ENCODE data around the gene IQSEC1. TPM values are rescaled to one million over a fixed set of nuclear protein-coding genes. Genes with fewer than 3 reads are reported as not detected.

Gene IQSEC1
- total RNA-seq, 1 experiment from 2014 or later: 13.0 TPM

- Histone ChIP-seq H3K9me3 (ENCODE audit: low read depth, low read length, poor library complexity, severe bottlenecking) (no peaks in the 10 kb centered on the region), H3K27ac (ENCODE audit: low read depth, low read length, poor library complexity, severe bottlenecking) (no peak overlapping the region), H3K4me1 (ENCODE audit: insufficient read depth, low read length, poor library complexity, severe bottlenecking) (no peaks in the 10 kb centered on the region), H3K27me3 (replicated peaks; ENCODE audit: insufficient read depth, low read depth, low read length, poor library complexity) (peaks cover 17% of the 10 kb centered on the region), H3K36me3 (ENCODE audit: insufficient read depth, low read length, poor library complexity, severe bottlenecking) (no peaks in the 10 kb centered on the region), H3K4me3 (ENCODE audit: low read depth, low read length, poor library complexity, severe bottlenecking) (no peak overlapping the region)
- BruUV-seq (replicated peaks): no TSS peak
- intact Hi-C loops (cut with micrococcal nuclease; ENCODE audit: unreplicated experiment): no loop called here
- POLR2A ChIA-PET (ENCODE audit: low non-redundant PET): no interaction called here
- no peak for DNase-seq (ENCODE audit: low spot score)
- CTCF ChIA-PET: no interaction called here
- TF ChIP-seq EZH2 (IDR thresholded peaks at IDR 0.05; ENCODE audit: borderline replicate concordance, low read depth, low read length, poor library complexity, severe bottlenecking) (no peak), CTCF (conservative IDR thresholded peaks at IDR 0.05; ENCODE audit: low read depth, low read length) (no peak)
These were observed 86.7 kb downstream of the IQSEC1 start for GRCh38 chr3:12986521-12986920.

- POLR2A ChIA-PET (ENCODE audit: low non-redundant PET): no interaction called here
These were observed 87.2 kb downstream of the IQSEC1 start for GRCh38 chr3:12986031-12986430.

GRCh38 chr3:12985148-12985547 lies 88.1 kb downstream of the IQSEC1 start:
- no peak for DNase-seq (ENCODE audit: low spot score)
- TF ChIP-seq EZH2 (IDR thresholded peaks at IDR 0.05; ENCODE audit: borderline replicate concordance, low read depth, low read length, poor library complexity, severe bottlenecking): no peak
- no peak for TF ChIP-seq CTCF (conservative IDR thresholded peaks at IDR 0.05; ENCODE audit: low read depth, low read length)
- Histone ChIP-seq H3K4me1 (ENCODE audit: insufficient read depth, low read length, poor library complexity, severe bottlenecking) (no peaks in the 10 kb centered on the region), H3K27me3 (replicated peaks; ENCODE audit: insufficient read depth, low read depth, low read length, poor library complexity) (peaks cover 3% of the 10 kb centered on the region), H3K36me3 (ENCODE audit: insufficient read depth, low read length, poor library complexity, severe bottlenecking) (no peaks in the 10 kb centered on the region), H3K4me3 (ENCODE audit: low read depth, low read length, poor library complexity, severe bottlenecking) (no peak overlapping the region), H3K27ac (ENCODE audit: low read depth, low read length, poor library complexity, severe bottlenecking) (no peak overlapping the region), H3K9me3 (ENCODE audit: low read depth, low read length, poor library complexity, severe bottlenecking) (no peaks in the 10 kb centered on the region)
- BruUV-seq (replicated peaks): no TSS peak
- ChIA-PET CTCF (no interaction called here), POLR2A (ENCODE audit: low non-redundant PET) (no interaction called here)
- intact Hi-C loops (cut with micrococcal nuclease; ENCODE audit: unreplicated experiment): loop anchor here (2.0 kb wide), 1 partner anchor 116 kb away; no protein-coding TSS in a partner anchor

More at GRCh38 chr3:12986031-12986430, 87.2 kb downstream of the IQSEC1 start:
- H3K27me3 ChIP-seq (replicated peaks; ENCODE audit: insufficient read depth, low read depth, low read length, poor library complexity): peaks cover 12% of the 10 kb centered on the region
- no peaks in the 10 kb centered on the region for H3K9me3 ChIP-seq (ENCODE audit: low read depth, low read length, poor library complexity, severe bottlenecking)
- BruUV-seq (replicated peaks): no TSS peak
- intact Hi-C loops (cut with micrococcal nuclease; ENCODE audit: unreplicated experiment): no loop called here
- H3K27ac ChIP-seq (ENCODE audit: low read depth, low read length, poor library complexity, severe bottlenecking): no peak overlapping the region
- H3K4me1 ChIP-seq (ENCODE audit: insufficient read depth, low read length, poor library complexity, severe bottlenecking): no peaks in the 10 kb centered on the region
- H3K36me3 ChIP-seq (ENCODE audit: insufficient read depth, low read length, poor library complexity, severe bottlenecking): no peaks in the 10 kb centered on the region
- H3K4me3 ChIP-seq (ENCODE audit: low read depth, low read length, poor library complexity, severe bottlenecking): no peak overlapping the region
- no peak for DNase-seq (ENCODE audit: low spot score)
- CTCF ChIA-PET: no interaction called here
- no peak for TF ChIP-seq CTCF (conservative IDR thresholded peaks at IDR 0.05; ENCODE audit: low read depth, low read length)
- no peak for TF ChIP-seq EZH2 (IDR thresholded peaks at IDR 0.05; ENCODE audit: borderline replicate concordance, low read depth, low read length, poor library complexity, severe bottlenecking)

Measured in A673 (cell line).